Ishikawa (cell line): Measurements from ENCODE around the gene C1QA.

Source experiments
- CREB1 ChIP-seq: IDR thresholded peaks from 2 replicates; pipeline ENCODE4 v1.6.1; 2012; ENCODE audit warnings: low read depth
- EGR1 ChIP-seq: IDR thresholded peaks from 2 replicates; pipeline ENCODE4 v1.6.1; 2012
- FOXM1 ChIP-seq: IDR thresholded peaks from 2 replicates; pipeline ENCODE4 v1.6.1; 2012; ENCODE audit warnings: low read depth, borderline replicate concordance
- MAX ChIP-seq: IDR thresholded peaks from 2 replicates; pipeline ENCODE4 v1.6.1; 2012
- NFIC ChIP-seq: IDR thresholded peaks from 2 replicates; pipeline ENCODE4 v1.6.1; 2012
- RAD21 ChIP-seq: IDR thresholded peaks from 2 replicates; pipeline ENCODE4 v1.6.1; 2012; ENCODE audit warnings: low read depth
- REST ChIP-seq: IDR thresholded peaks from 2 replicates; pipeline ENCODE4 v1.6.1; 2012; ENCODE audit warnings: low read depth, mild to moderate bottlenecking
- TAF1 ChIP-seq: IDR thresholded peaks from 2 replicates; pipeline ENCODE4 v1.6.1; 2012; ENCODE audit warnings: low read depth, mild to moderate bottlenecking
- TCF12 ChIP-seq: IDR thresholded peaks from 2 replicates; pipeline ENCODE4 v1.6.1; 2012; ENCODE audit warnings: low read depth
- TEAD4 ChIP-seq: IDR thresholded peaks from 2 replicates; pipeline ENCODE4 v1.6.1; 2012
- USF1 ChIP-seq: IDR thresholded peaks from 2 replicates; pipeline ENCODE4 v1.6.1; 2012
- YY1 ChIP-seq: IDR thresholded peaks from 2 replicates; pipeline ENCODE4 v1.6.1; 2012; ENCODE audit warnings: low read depth
- ZBTB7A ChIP-seq: IDR thresholded peaks from 2 replicates; pipeline ENCODE4 v1.6.1; 2012; ENCODE audit warnings: low read depth

The C1QA gene

GRCh38 chr1:22621761-22622160, 14.7 kb upstream of the C1QA start:
- TF ChIP-seq TCF12 (no peak), CREB1 (no peak), REST (no peak), NFIC (no peak), TEAD4 (no peak), FOXM1 (no peak)

GRCh38 chr1:22625262-22625925, 11.0 kb upstream of the C1QA start:
- TF ChIP-seq NFIC (no peak), YY1 (no peak), REST (peak; percentile 89)

GRCh38 chr1:22626237-22627157, 9.9 kb upstream of the C1QA start:
- no peak for TF ChIP-seq NFIC
- no peak for TF ChIP-seq TAF1
- no peak for TF ChIP-seq TCF12
- no peak for TF ChIP-seq FOXM1
- TF ChIP-seq RAD21, result no peak
- peak; percentile 54 for TF ChIP-seq USF1
- TF ChIP-seq REST, result no peak

- TF ChIP-seq ZBTB7A, result no peak
Observed at GRCh38 chr1:22627331-22627730, 9.1 kb upstream of the C1QA start.

GRCh38 chr1:22628698-22629444, 7.6 kb upstream of the C1QA start:
- TF ChIP-seq TAF1 (no peak), USF1 (no peak)

DNA sequence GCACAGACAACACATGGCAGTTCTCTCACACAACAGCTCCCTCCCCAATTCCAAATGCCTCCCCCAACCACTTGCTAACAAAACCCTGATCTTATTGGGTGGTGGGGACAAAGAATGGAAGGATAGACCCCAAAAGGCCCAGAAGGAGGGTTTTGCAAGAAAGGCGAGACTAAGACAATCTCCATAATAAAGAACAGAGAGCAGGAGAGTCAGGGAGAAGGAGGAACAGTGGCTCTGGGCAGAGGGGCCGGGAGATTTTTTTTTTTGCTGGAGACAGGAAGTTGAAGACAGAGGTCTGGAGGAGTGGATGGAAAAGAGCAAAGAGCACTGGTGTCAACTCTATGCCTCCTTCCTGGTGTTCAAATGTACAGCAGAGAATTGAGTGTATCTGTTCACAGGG, 6.5 kb upstream of the C1QA start:
- no peak for TF ChIP-seq FOXM1
- no peak for TF ChIP-seq EGR1
- no peak for TF ChIP-seq TEAD4
- TF ChIP-seq TCF12, result no peak
- no peak for TF ChIP-seq CREB1
- no peak for TF ChIP-seq MAX
